Measurements from ENCODE around the gene STOML1. TPM values are rescaled to one million over a fixed set of nuclear protein-coding genes. Genes with fewer than 3 reads are reported as not detected.

STOML1 gene
- total RNA-seq, 1 experiment from 2014 or later, result 5.4 TPM

GRCh38 chr15:73940061-73940981 lies 51.8 kb downstream of the STOML1 start (continued):
- no peak for TF ChIP-seq IRF1 (CRISPR knock-in tag; IDR thresholded peaks at IDR 0.05)
- TF ChIP-seq HMGXB4 (CRISPR knock-in tag; IDR thresholded peaks at IDR 0.05), result no peak
- no peak for TF ChIP-seq ZNF671 (CRISPR knock-in tag; IDR thresholded peaks at IDR 0.05)
- no peak for TF ChIP-seq SOX15 (CRISPR knock-in tag; IDR thresholded peaks at IDR 0.05)
- TF ChIP-seq USF1 (CRISPR knock-in tag; IDR thresholded peaks at IDR 0.05), result no peak
- TF ChIP-seq HMGA2 (CRISPR knock-in tag; IDR thresholded peaks at IDR 0.05), result no peak
- TF ChIP-seq ZNF423 (CRISPR knock-in tag; IDR thresholded peaks at IDR 0.05), result no peak
- no peak for TF ChIP-seq ATF3 (CRISPR knock-in tag; conservative IDR thresholded peaks at IDR 0.05)
- no peak for TF ChIP-seq ZNF219 (CRISPR knock-in tag; IDR thresholded peaks at IDR 0.05; ENCODE audit: borderline replicate concordance)
- TF ChIP-seq ZSCAN18 (CRISPR knock-in tag; IDR thresholded peaks at IDR 0.05), result no peak
- TF ChIP-seq TCF7 (CRISPR knock-in tag; IDR thresholded peaks at IDR 0.05; ENCODE audit: low read depth), result no peak

GRCh38 chr15:73939138-73939537 lies 53.0 kb downstream of the STOML1 start:
- Mint-ChIP-seq H3K27me3 (ENCODE audit: low read depth) (no peaks in the 10 kb centered on the region), H3K9me3 (no peaks in the 10 kb centered on the region), H3K27ac (no peak overlapping the region), H3K4me1 (peaks cover 14% of the 10 kb centered on the region), H3K36me3 (no peaks in the 10 kb centered on the region), H3K4me3 (no peak overlapping the region)
- CTCF ChIA-PET, result interaction anchor here (0.5 to 2.7 kb wide), 4 partner anchors 11 to 206 kb away, joined by 4 to 13 read pairs (median 6); no protein-coding TSS in a partner anchor
- DNase-seq (ENCODE audit: low spot score) (no peak), ATAC-seq (no peak)
- POLR2A ChIA-PET, result no interaction called here
- no peak for TF ChIP-seq ARID4B (CRISPR knock-in tag; IDR thresholded peaks at IDR 0.05; ENCODE audit: borderline replicate concordance)
- no peak for TF ChIP-seq FOXP1 (CRISPR knock-in tag; IDR thresholded peaks at IDR 0.05; ENCODE audit: borderline replicate concordance)
- TF ChIP-seq ZBTB43 (CRISPR knock-in tag; IDR thresholded peaks at IDR 0.05), result no peak
- TF ChIP-seq ATF2 (CRISPR knock-in tag; IDR thresholded peaks at IDR 0.05; ENCODE audit: borderline replicate concordance, low read depth), result no peak
- TF ChIP-seq KAT7 (CRISPR knock-in tag; IDR thresholded peaks at IDR 0.05; ENCODE audit: borderline replicate concordance), result no peak
- TF ChIP-seq MYBL2 (CRISPR knock-in tag; IDR thresholded peaks at IDR 0.05), result no peak
- no peak for TF ChIP-seq ZNF281 (CRISPR knock-in tag; IDR thresholded peaks at IDR 0.05)
- no peak for TF ChIP-seq ETV6 (CRISPR knock-in tag; IDR thresholded peaks at IDR 0.05)
- TF ChIP-seq GRHL2 (CRISPR knock-in tag; IDR thresholded peaks at IDR 0.05; ENCODE audit: insufficient replicate concordance, severe bottlenecking), result no peak

All from WTC11 (cell line).